Stimulated activated CD8-positive, alpha-beta memory T cell treated with anti-CD3 and anti-CD28 coated beads, Interleukin-7, amount 100 ng/mL, for 1 hour (primary cell): ENCODE data around the gene UTS2R.
"Not testable (repeated sequence)": the region's sequence is repeated elsewhere in the genome, so short reads cannot be mapped to it uniquely, and the experiment has no call there.

ENCODE experiments used
- DNase-seq, 2 donors: peaks; one replicate each; pipeline ENCODE4 v3.0.0-alpha.2; 2020; ENCODE audit warnings: low read depth in 2 of 2

UTS2R gene

GRCh38 chr17:82375359-82376041 lies 3.9 kb downstream of the UTS2R start:
- DNase-seq: no peak

- no peak for DNase-seq
These were observed 4.6 kb downstream of the UTS2R start for GRCh38 chr17:82376042-82376730.

- DNase-seq: not testable (repeated sequence)
These were observed 5.7 kb downstream of the UTS2R start for GRCh38 chr17:82377294-82377693.

- DNase-seq: no peak
These were observed 6.6 kb downstream of the UTS2R start for GRCh38 chr17:82377924-82378740.

- no peak for DNase-seq
These were observed 7.1 kb downstream of the UTS2R start for GRCh38 chr17:82378741-82379021.

GRCh38 chr17:82380860-82381702 lies 9.5 kb downstream of the UTS2R start:
- no peak for DNase-seq

- not testable (repeated sequence) for DNase-seq
These were observed 10.1 kb downstream of the UTS2R start for GRCh38 chr17:82381703-82382009.

GRCh38 chr17:82382220-82382932 lies 10.8 kb downstream of the UTS2R start:
- not testable (repeated sequence) for DNase-seq

- no peak for DNase-seq
These were observed 11.3 kb downstream of the UTS2R start for GRCh38 chr17:82382933-82383255.

- DNase-seq: no peak
These were observed 11.8 kb downstream of the UTS2R start for GRCh38 chr17:82383411-82383810.

- no peak for DNase-seq
These were observed 12.6 kb downstream of the UTS2R start for GRCh38 chr17:82384051-82384729.

GRCh38 chr17:82384730-82385481 lies 13.3 kb downstream of the UTS2R start:
- DNase-seq: no peak

GRCh38 chr17:82385559-82386254 lies 14.1 kb downstream of the UTS2R start:
- no peak for DNase-seq

- no peak for DNase-seq
These were observed 14.8 kb downstream of the UTS2R start for GRCh38 chr17:82386255-82386831.

GRCh38 chr17:82386881-82387704 lies 15.5 kb downstream of the UTS2R start:
- no peak for DNase-seq

GRCh38 chr17:82387705-82388106 lies 16.1 kb downstream of the UTS2R start:
- no peak for DNase-seq

GRCh38 chr17:82388223-82388921 lies 16.8 kb downstream of the UTS2R start:
- no peak for DNase-seq

GRCh38 chr17:82388922-82389283 lies 17.3 kb downstream of the UTS2R start:
- DNase-seq: no peak
